Sciatic nerve (tissue), 2 donors: ENCODE results near the gene TFAP2C. TPM values are rescaled to one million over a fixed set of nuclear protein-coding genes. Genes with fewer than 3 reads are reported as not detected.

ENCODE experiments used
- ATAC-seq: fragments of 200-7000 bp; cut with Tn5 transposase; one replicate; pipeline ENCODE4 v1.9.1; 2020; ENCODE audit warnings: mild to moderate bottlenecking, moderate library complexity
- DNase-seq: peaks from one replicate; pipeline ENCODE4 v3.0.0-alpha.2; 2020; ENCODE audit warnings: low spot score
- intact Hi-C: fragments of 100-400 bp; cut with DNase I; formaldehyde crosslinking; loops from one replicate; pipeline ENCODE4 v1.14.2; 2022
- total RNA-seq: library from RNA; stranded (reverse); fragmentation: NEBNext Ultra II Directional; extraction: Animal tissue kit (Norgen Biotek cat#: 25700); gene quantifications from one replicate; pipeline ENCODE4 v1.2.1, GENCODE V29; 2021
- donor health status: DM: no; HTN: no; CAD: no.
- donor health status: DM: no; HTN: no; CAD: no.

TFAP2C gene
- total RNA-seq = 0.31 TPM

DNA sequence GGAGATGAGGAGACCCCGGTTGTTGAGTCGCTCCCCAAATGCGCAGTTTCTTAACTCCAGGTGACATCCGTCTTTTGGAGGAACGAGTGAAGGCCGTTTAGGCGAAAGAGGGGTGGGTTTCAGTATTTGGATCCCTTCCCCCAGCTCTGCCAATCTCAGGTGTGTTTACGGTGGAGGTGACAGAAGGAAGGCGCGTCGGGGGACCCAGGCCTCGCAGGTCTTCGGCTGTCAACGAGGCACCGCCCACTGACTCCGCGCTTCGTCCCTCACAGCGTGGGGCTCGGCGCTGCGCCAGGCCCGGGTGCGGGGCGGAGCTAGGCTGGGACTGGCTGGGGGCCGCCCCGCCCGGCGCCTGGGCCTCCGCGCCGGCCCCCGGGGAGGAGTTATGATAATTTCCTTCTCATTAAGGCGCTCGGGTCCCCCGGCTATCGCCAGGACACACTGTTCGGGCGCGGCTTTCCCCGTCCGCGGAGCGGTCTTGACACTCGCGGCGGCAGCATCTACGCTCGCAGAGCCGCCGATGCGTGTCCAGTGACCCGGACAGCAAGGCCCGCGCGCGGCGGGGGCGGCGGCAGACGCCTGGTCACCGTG is at the start of gene TFAP2C:
TFAP2C (plus strand) TSS at position 434 of the 591 bp plus-strand sequence. CDS start 239 bp downstream, outside the sequence.
- ATAC-seq (peak; percentile 52), DNase-seq (peak; percentile 67)
- intact Hi-C loops = no loop called here

- intact Hi-C loops = no loop called here
- ATAC-seq (no peak), DNase-seq (no peak)
Measured at GRCh38 chr20:56580226-56580625, 48.9 kb upstream of the TFAP2C start.

DNA sequence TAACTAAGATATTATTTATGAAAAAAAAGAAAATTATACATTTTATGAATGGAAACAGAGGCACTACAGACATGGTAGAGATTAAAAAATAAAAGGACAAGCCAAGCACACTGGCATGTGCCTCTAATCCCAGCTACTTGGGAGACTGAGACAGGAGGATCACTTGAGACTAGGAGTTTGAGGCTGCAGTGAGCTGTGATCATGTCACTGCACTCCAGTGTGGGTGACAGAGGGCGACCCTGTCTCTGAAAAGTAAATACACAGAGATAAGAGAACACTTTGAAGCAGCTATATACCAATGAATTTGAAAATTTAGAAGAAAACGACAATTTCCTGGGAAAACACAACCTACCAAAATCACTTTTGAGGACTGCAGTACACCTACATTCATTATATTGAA is 47.4 kb upstream of the TFAP2C start:
- intact Hi-C loops = no loop called here
- no peak for ATAC-seq
- DNase-seq = no peak

- ATAC-seq (no peak), DNase-seq (no peak)
- intact Hi-C loops = no loop called here
Measured at GRCh38 chr20:56582542-56582941, 46.6 kb upstream of the TFAP2C start.

GRCh38 chr20:56584916-56585315 is 44.2 kb upstream of the TFAP2C start:
- no peak for ATAC-seq
- intact Hi-C loops = no loop called here

GRCh38 chr20:56587307-56588041 is 41.6 kb upstream of the TFAP2C start:
- intact Hi-C loops = no loop called here
- DNase-seq = no peak
- no peak for ATAC-seq

More at GRCh38 chr20:56584916-56585315, 44.2 kb upstream of the TFAP2C start:
- no peak for DNase-seq

DNA sequence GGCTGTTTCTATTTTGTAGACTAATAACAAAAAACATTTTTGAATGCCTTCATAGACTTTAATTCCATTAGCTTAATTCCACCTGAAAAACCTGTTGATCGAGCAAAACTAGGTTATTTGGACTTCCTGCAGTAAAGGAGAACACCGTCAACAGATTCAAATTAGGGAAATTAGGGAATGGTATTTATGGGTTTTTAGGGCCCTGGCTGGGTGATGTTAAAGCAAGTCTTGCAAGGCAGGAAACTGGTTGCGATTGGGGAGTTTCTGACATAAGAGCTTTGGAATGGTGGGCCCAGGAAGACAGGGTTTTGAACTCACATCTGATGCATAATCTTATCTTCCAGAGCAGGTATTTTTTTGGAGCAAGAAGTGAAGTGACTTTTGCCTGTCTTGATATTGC is 40.1 kb upstream of the TFAP2C start:
- intact Hi-C loops = no loop called here
- DNase-seq (no peak), ATAC-seq (no peak)

DNA sequence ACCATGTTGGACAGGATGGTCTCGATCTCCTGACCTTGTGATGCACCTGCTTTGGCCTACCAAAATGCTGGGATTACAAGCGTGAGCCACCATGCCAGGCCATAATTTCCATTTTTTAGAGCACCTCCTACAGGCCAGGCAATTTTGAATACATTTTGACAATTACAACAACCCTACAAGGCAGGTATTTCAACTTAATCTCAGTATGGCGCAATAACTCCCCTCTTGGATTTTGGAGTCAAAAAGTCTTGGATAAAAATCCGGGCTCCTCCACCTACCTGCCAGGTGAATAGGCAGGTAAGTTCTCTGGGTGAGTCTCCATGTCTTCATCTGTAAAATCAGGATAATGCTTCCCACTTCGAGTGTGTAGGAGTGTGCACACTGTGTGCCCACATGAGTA is 39.5 kb upstream of the TFAP2C start:
- ATAC-seq = no peak
- intact Hi-C loops = no loop called here
- DNase-seq = no peak

DNA sequence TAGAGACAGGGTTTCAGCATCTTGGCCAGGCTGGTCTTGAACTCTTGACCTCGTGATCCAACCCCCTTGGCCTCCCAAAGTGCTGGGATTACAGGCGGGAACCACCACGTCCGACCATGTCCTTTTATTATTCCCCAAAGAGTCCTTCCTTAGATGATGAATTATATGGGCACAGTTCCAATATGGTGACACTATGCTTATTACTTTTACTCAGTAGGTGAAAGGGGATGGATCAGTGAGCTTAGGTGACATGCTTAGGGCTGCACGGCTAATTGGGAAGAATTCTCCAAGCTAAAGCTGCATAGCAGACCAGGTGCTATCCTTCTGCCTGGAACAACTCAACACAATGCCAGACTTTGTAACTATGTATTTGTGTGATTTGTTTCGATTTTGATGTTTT is 38.2 kb upstream of the TFAP2C start:
- no peak for DNase-seq
- ATAC-seq = no peak
- intact Hi-C loops = no loop called here

- DNase-seq (no peak), ATAC-seq (no peak)
- intact Hi-C loops = no loop called here
Measured at GRCh38 chr20:56592211-56592610, 36.9 kb upstream of the TFAP2C start.

DNA sequence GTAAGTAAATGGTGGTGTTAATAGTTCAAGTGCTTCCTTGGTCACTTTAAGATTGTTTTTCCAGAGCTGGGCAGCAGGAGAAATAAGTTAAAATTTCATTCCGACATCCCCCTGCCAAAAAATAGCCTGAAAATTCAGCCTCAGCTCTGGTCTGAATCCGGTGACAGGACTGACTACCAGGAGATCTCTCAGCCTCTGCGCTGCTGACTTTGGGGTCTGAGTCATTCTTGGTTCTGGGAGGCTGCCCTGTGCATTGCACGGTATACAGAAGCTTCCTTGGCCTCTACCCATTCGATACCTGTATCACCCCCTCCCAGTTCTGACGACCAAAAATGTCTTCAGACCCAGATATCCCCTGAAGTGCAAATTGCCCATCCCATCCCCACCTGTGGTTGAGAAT is 36.3 kb upstream of the TFAP2C start:
- ATAC-seq (no peak), DNase-seq (no peak)
- intact Hi-C loops = no loop called here

DNA sequence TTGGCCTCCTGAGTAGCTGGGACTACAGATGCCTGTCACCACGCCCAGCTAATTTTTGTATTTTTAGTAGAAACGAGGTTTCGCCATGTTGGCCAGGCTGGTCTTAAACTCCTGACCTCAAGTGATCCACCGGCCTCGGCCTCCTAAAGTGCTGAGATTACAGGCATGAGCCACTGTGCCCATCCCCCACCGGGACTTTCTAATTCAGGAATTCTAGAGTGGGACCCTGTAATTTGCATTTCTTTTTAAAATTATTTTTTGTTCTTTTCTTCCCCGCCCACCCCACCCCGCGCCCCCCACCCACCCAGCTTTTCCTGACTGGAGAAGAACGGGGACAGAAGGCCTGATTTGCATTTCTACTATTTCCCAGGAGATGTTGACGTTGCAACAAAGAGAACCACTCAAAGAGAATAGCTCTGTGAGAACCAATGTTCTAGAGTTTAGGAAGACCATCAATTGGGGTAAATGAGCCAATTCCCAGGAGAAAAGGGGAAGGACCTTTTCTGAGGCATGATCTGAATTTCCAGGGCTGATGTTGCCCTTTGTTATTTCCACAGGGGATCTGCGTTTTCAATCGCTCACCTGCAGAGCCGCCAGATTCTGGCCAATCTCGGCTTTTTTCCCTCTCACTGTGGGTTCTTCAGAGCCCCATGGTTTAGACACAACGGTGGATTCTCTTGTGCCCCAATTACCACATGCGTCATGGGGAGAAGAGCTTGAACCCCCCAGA is 33.2 kb upstream of the TFAP2C start:
- intact Hi-C loops = no loop called here
- ATAC-seq (no peak), DNase-seq (no peak)

DNA sequence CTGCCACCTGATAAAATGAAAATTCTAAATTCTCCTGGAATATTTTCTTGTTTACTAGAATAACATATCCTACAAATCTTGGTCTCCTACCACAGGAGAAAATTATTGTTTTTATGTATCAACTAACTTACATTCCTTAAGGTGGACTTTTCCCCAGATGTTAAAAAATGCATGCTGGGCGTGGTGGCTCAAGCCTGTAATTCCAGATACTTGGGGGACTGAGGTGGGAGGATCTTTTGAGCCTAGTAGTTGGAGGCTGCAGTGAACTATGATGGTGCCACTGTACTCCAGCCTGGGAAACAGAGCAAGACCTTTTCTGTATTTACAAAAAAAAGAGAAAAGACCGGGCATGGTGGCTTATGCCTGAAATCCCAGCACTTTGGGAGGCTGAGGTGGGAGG is 27.9 kb upstream of the TFAP2C start:
- intact Hi-C loops = no loop called here
- ATAC-seq (no peak), DNase-seq (no peak)

DNA sequence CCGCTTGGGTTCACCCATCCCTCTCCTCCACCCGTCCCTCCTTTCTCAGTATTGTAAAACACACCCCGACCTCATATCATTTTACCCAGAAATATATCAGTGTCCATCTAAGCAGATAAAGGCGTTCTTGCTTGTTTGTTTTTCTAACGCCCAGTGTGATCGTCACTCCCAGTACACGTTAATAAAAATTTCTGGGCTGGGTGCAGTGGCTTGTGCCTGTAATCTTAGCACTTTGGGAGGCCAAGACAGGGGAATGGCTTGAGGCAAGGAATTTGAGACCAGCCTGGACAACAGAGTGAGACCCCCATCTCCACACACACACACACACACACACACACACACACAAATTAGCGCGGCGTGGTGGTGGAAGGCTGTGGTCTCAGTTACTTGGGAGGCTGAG is 24.4 kb upstream of the TFAP2C start:
- ATAC-seq = no peak
- no peak for DNase-seq
- intact Hi-C loops = no loop called here

DNA sequence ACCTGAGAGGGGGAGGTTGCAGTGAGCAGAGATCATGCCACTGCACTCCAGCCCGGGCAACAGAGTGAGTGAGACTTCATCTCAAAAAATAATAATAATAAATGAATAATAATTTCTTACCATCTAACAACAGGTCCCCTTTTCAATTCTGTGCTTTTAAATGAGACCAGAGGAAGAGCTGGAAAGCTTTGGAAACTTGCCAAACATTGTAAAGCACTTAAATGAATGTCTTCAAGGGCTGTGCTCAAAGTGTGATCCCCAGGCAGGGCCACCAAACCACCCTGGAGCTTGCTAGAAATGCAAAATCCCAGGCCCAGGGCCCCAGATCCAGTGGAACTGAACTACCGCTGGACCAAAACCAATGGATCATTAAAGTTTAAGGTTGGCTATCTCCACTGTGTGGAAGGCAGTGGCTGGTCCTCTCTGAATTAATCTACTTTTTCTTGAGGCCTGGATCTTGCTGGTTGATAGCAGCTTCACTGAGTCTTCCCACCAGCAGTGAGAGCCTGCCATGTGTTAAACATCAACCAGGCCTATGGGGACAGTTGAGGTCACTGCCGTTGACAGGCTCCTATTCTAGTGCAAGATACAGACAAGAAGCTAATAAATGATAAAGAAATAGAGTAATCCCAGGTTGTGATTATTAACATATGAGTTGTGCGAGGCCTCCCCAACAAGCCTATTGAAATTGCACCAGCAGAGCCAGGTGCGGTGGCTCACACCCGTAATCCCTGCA is 23.7 kb upstream of the TFAP2C start:
- intact Hi-C loops = no loop called here
- no peak for ATAC-seq
- no peak for DNase-seq

DNA sequence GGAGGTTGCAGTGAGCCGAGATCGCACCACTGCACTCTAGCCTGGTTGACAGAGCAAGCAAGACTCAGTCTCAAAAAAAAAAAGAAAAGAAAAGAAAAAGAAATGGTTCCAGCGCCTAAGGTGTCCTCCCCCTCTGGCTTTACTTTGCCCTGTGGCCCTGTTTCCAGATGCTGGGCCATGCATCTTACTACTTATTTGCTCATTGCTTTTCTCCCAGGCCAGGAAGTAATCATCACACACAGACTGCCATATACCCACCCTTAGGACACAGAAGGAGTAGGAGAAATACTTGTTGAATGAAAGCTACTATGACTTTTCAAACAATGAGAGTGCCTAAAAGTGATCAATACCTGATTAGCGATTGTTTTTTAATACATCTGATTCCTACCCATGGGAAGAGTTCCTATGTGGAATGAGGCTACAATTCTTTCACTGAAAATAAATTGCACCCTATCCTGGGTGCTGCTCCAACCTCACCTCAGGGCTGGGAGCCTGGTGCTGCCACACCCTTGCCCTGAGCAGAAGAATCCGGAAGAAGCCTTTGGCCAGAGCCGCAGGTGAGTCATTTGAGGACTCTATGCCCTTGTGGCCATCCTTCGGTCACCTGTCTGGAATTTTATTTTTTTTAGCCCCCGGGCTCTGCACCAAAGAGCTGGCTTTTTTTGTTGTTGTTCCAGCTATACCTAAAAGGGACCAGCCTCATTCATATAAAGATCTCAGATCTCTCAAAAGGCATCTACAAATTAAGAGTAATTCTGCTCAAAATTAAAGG is 22.7 kb upstream of the TFAP2C start:
- ATAC-seq (no peak), DNase-seq (no peak)
- intact Hi-C loops = no loop called here

DNA sequence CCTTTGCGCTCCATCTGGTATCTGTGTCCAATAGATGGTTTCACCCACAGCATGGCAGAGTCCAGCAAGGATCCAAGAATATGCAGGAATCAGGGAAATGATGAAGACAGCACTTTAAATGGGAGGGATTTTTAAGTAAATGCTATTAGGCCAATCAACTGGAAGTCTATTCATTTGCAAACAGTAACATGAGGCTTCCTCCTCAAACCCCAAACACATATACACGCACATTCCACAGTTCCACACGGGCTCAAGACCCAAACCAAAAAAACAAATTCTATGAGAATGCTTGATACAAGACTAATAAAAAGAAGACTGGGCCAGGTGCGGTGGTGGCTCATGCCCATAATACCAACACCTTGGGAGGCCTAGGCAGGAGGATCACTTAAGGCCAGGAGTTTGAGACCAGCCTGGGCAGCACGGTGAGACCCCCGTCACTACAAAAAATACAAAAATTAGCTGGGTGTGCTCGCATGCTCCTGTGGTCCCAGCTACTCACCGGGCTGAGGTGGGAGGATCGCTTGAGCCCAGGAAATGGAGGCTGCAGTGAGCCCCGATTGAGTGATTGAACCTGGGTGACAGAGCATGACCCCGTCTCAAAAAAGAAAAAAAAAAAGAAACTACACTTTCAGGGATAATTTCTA is 21.9 kb upstream of the TFAP2C start:
- intact Hi-C loops = no loop called here
- ATAC-seq = no peak
- no peak for DNase-seq

GRCh38 chr20:56608376-56608775 is 20.7 kb upstream of the TFAP2C start:
- DNase-seq (no peak), ATAC-seq (no peak)
- intact Hi-C loops = no loop called here

- no peak for ATAC-seq
- no peak for DNase-seq
- intact Hi-C loops = no loop called here
Measured at GRCh38 chr20:56609321-56609720, 19.8 kb upstream of the TFAP2C start.
